Measurements from ENCODE around the gene CDIPT.

- no peak for TF ChIP-seq CTCF (IDR thresholded peaks at IDR 0.05)
- no peak for TF ChIP-seq EZH2 (IDR thresholded peaks at IDR 0.05)
- no peak for TF ChIP-seq EZH2phosphoT487 (IDR thresholded peaks at IDR 0.05)
Measured at GRCh38 chr16:29836623-29837022, 26.4 kb downstream of the CDIPT start.
